Astrocyte of the cerebellum (primary cell): ENCODE measurements around the gene LRP1B.

ENCODE experiments used
- DNase-seq: peaks from one replicate; pipeline ENCODE4 v3.0.0-alpha.2; 2011; ENCODE audit warnings: low read depth
- H3K4me3 ChIP-seq: 2 replicates; pipeline ENCODE4 v1.5.1; 2011; ENCODE audit warnings: mild to moderate bottlenecking, low read depth, low read length, moderate library complexity
- CTCF ChIP-seq: IDR thresholded peaks from 2 replicates; pipeline ENCODE4 v1.5.1; 2012; ENCODE audit warnings: low read length, low read depth, moderate library complexity, mild to moderate bottlenecking; ENCODE audit errors: missing control alignments
- in situ Hi-C: cut with HindIII; loops from 2 replicates; pipeline ENCODE4 v1.10.0; 2017; ENCODE audit warnings: low sequenced_read_pairs

The LRP1B gene

GRCh38 chr2:140185076-140185475 is 1945.7 kb downstream of the LRP1B start:
- H3K4me3 ChIP-seq: no peak overlapping the region
- no peak for TF ChIP-seq CTCF
- in situ Hi-C loops: no loop called here
- no peak for DNase-seq

GRCh38 chr2:140183056-140183765 is 1947.6 kb downstream of the LRP1B start:
- in situ Hi-C loops: no loop called here
- no peak for DNase-seq
- no peak for TF ChIP-seq CTCF
- H3K4me3 ChIP-seq: no peak overlapping the region
